KG1 (cell line): ENCODE results near the gene ARTN.

ENCODE experiments used
- DNase-seq: peaks from one replicate; lab custom pipeline; 2025; lab: John Stamatoyannopoulos, UW

ARTN gene

GRCh38 chr1:43947061-43947873 is 13.7 kb downstream of the ARTN start:
- no peak for DNase-seq

- no peak for DNase-seq
Measured at GRCh38 chr1:43947874-43948437, 14.4 kb downstream of the ARTN start.

GRCh38 chr1:43949678-43950077 is 16.1 kb downstream of the ARTN start:
- no peak for DNase-seq

- no peak for DNase-seq
Measured at GRCh38 chr1:43951021-43951985, 17.7 kb downstream of the ARTN start.

GRCh38 chr1:43952731-43953346 is 19.2 kb downstream of the ARTN start:
- DNase-seq, result no peak

GRCh38 chr1:43953361-43953760 is 19.8 kb downstream of the ARTN start:
- DNase-seq, result no peak

GRCh38 chr1:43954036-43954435 is 20.4 kb downstream of the ARTN start:
- DNase-seq, result no peak

GRCh38 chr1:43956234-43956633 is 22.6 kb downstream of the ARTN start:
- DNase-seq, result no peak

GRCh38 chr1:43957407-43958040 is 23.9 kb downstream of the ARTN start:
- DNase-seq, result no peak

GRCh38 chr1:43958351-43959255 is 25.0 kb downstream of the ARTN start:
- no peak for DNase-seq

GRCh38 chr1:43960798-43961197 is 27.2 kb downstream of the ARTN start:
- DNase-seq, result no peak

- no peak for DNase-seq
Measured at GRCh38 chr1:43961692-43962091, 28.1 kb downstream of the ARTN start.

- DNase-seq, result no peak
Measured at GRCh38 chr1:43962324-43962723, 28.7 kb downstream of the ARTN start.

- no peak for DNase-seq
Measured at GRCh38 chr1:43963006-43963405, 29.4 kb downstream of the ARTN start.

GRCh38 chr1:43963890-43964289 is 30.3 kb downstream of the ARTN start:
- DNase-seq, result no peak

- no peak for DNase-seq
Measured at GRCh38 chr1:43965316-43965715, 31.7 kb downstream of the ARTN start.

GRCh38 chr1:43968348-43968948 is 34.8 kb downstream of the ARTN start:
- DNase-seq, result peak; percentile 19

- DNase-seq, result no peak
Measured at GRCh38 chr1:43969416-43969745, 35.8 kb downstream of the ARTN start.

GRCh38 chr1:43969746-43970466 is 36.3 kb downstream of the ARTN start, which contains the start of gene DPH2:
Gene DPH2 (plus strand): TSS chr1:43970010. CDS start chr1:43970176, 166 bp downstream.
- peak; percentile 96 for DNase-seq

- no peak for DNase-seq
Measured at GRCh38 chr1:43970502-43970901, 36.9 kb downstream of the ARTN start.
